Neural cell (in vitro differentiated cells): ENCODE results near the gene GLTP.

ENCODE experiments used
- CTCF ChIP-seq: fragments of 450-650 bp; IDR thresholded peaks from 2 replicates; pipeline ENCODE4 v1.5.1; 2014; ENCODE audit warnings: antibody characterized with exemption, mild to moderate bottlenecking, moderate library complexity; ENCODE audit not compliant: poor library complexity, severe bottlenecking
- EP300 ChIP-seq: fragments of 450-650 bp; conservative IDR thresholded peaks from 2 replicates; pipeline ENCODE4 v1.6.1; 2014; ENCODE audit warnings: antibody characterized with exemption, mild to moderate bottlenecking, moderate library complexity; ENCODE audit not compliant: poor library complexity, severe bottlenecking
- EZH2 ChIP-seq: fragments of 200-600, 300-800 bp; shearing (Covaris generic), sonication (generic); IDR thresholded peaks from 2 replicates; pipeline ENCODE4 v1.6.1; 2014; ENCODE audit warnings: antibody characterized with exemption, low read length, borderline replicate concordance, mild to moderate bottlenecking; ENCODE audit not compliant: insufficient read depth, poor library complexity, severe bottlenecking
- MXI1 ChIP-seq: fragments of 450-650 bp; conservative IDR thresholded peaks from 2 replicates; pipeline ENCODE4 v1.6.1; 2014; ENCODE audit warnings: antibody characterized with exemption, mild to moderate bottlenecking; ENCODE audit not compliant: poor library complexity, severe bottlenecking
- POLR2AphosphoS5 ChIP-seq: IDR thresholded peaks from 2 replicates; pipeline ENCODE4 v1.6.1; 2012
- RAD21 ChIP-seq: fragments of 450-650 bp; conservative IDR thresholded peaks from 2 replicates; pipeline ENCODE4 v1.6.1; 2014; ENCODE audit warnings: antibody characterized with exemption, mild to moderate bottlenecking, moderate library complexity
- SMC3 ChIP-seq: fragments of 450-650 bp; conservative IDR thresholded peaks from 2 replicates; pipeline ENCODE4 v1.6.1; 2014; ENCODE audit warnings: antibody characterized with exemption, mild to moderate bottlenecking, moderate library complexity; ENCODE audit not compliant: poor library complexity
- TAF1 ChIP-seq: IDR thresholded peaks from 2 replicates; pipeline ENCODE4 v1.6.1; 2012; ENCODE audit warnings: low read depth
- TF ChIP-seq, protein P1 (sequence below): IDR thresholded peaks from 2 replicates; pipeline ENCODE4 v1.6.1; 2012; ENCODE audit warnings: borderline replicate concordance

DNA sequence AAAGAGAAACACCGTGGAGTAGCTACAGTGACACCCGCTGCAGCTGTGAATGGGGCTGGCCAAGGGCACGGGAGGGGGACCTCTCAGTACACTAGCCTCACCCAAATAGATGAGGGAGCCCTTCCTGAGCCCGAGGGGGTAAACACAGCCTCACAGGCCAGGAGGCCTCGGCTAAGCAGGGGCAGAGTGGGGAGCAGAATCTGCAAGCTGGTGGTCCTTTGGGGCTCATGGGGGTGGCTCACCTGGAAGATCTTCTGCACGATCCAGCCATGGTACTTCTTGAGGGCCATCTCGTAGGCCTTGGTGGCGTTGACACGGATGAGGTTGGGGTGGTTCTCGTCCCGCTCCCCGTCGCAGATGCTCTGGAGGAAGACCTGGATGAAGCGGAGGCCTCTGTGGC, 25.0 kb downstream of the GLTP start:
- TF ChIP-seq EZH2 (no peak), CTCF (no peak), TAF1 (no peak), EP300 (no peak), RAD21 (no peak), POLR2AphosphoS5 (no peak), SMC3 (no peak), MXI1 (no peak)
- TF ChIP-seq, protein P1, sequence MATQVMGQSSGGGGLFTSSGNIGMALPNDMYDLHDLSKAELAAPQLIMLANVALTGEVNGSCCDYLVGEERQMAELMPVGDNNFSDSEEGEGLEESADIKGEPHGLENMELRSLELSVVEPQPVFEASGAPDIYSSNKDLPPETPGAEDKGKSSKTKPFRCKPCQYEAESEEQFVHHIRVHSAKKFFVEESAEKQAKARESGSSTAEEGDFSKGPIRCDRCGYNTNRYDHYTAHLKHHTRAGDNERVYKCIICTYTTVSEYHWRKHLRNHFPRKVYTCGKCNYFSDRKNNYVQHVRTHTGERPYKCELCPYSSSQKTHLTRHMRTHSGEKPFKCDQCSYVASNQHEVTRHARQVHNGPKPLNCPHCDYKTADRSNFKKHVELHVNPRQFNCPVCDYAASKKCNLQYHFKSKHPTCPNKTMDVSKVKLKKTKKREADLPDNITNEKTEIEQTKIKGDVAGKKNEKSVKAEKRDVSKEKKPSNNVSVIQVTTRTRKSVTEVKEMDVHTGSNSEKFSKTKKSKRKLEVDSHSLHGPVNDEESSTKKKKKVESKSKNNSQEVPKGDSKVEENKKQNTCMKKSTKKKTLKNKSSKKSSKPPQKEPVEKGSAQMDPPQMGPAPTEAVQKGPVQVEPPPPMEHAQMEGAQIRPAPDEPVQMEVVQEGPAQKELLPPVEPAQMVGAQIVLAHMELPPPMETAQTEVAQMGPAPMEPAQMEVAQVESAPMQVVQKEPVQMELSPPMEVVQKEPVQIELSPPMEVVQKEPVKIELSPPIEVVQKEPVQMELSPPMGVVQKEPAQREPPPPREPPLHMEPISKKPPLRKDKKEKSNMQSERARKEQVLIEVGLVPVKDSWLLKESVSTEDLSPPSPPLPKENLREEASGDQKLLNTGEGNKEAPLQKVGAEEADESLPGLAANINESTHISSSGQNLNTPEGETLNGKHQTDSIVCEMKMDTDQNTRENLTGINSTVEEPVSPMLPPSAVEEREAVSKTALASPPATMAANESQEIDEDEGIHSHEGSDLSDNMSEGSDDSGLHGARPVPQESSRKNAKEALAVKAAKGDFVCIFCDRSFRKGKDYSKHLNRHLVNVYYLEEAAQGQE: no peak
